ENCODE results near the gene KIF5A. TPM values are rescaled to one million over a fixed set of nuclear protein-coding genes. Genes with fewer than 3 reads are reported as not detected.
A peak's percentile ranks its signal among the peaks of the same experiment; 100 is the strongest.

The KIF5A gene
- total RNA-seq, 1 donor from 2014 or later = 2.5 TPM

DNA sequence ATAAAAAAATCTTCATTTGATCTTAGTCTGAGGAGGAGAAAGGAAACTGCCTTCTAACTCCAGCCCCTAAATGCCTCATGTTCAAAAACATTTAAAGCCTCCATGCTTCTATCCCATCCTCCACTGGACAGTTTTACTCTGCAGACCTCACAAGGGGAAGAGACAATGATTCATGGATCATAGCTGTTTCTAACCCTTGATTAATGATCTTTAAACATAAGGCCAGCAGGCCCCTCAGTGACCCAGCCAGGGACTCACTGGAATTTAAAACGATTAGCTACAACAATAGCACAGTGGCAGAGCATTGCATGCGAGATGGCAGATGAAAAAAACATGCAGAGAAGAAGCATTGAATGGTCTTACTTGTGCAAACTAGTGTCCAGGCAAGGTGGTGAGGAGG is 8.8 kb upstream of the KIF5A start:
- H3K27ac Mint-ChIP-seq = peak overlapping the region; percentile 86
- H3K9me3 Mint-ChIP-seq (ENCODE audit: low read depth) = no peaks in the 10 kb centered on the region

DNA sequence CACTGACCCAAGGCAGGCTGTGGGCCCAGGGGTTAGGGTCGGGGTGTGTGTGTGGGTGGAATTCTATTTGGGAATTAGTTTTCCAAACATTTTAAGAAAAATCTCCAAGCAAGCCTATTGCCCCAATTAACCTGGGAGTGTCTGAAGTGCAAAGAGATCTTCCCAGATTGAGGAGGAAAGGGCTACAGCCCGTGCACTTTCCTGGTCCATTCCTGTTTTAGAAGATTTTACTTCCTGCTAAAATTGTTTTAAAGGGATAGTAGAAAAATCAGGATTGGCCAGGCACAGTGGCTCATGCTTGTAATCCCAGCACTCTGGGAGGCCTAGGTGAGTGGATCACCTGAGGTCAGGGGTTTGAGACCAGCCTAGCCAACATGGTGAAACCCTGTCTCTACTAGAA is 8.1 kb upstream of the KIF5A start:
- TF ChIP-seq, protein P1, sequence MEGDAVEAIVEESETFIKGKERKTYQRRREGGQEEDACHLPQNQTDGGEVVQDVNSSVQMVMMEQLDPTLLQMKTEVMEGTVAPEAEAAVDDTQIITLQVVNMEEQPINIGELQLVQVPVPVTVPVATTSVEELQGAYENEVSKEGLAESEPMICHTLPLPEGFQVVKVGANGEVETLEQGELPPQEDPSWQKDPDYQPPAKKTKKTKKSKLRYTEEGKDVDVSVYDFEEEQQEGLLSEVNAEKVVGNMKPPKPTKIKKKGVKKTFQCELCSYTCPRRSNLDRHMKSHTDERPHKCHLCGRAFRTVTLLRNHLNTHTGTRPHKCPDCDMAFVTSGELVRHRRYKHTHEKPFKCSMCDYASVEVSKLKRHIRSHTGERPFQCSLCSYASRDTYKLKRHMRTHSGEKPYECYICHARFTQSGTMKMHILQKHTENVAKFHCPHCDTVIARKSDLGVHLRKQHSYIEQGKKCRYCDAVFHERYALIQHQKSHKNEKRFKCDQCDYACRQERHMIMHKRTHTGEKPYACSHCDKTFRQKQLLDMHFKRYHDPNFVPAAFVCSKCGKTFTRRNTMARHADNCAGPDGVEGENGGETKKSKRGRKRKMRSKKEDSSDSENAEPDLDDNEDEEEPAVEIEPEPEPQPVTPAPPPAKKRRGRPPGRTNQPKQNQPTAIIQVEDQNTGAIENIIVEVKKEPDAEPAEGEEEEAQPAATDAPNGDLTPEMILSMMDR (IDR thresholded peaks at IDR 0.05; ENCODE audit: unreplicated experiment) = no peak
- Mint-ChIP-seq H3K36me3 (ENCODE audit: insufficient read depth) (peaks cover 11% of the 10 kb centered on the region), H3K9me3 (ENCODE audit: low read depth) (no peaks in the 10 kb centered on the region), H3K4me3 (ENCODE audit: low read depth) (no peak overlapping the region), H3K4me1 (ENCODE audit: low read depth) (peaks cover 23% of the 10 kb centered on the region), H3K27me3 (no peaks in the 10 kb centered on the region), H3K27ac (no peak overlapping the region)
- no peak for DNase-seq (ENCODE audit: low spot score, unreplicated experiment)

More for the DNA sequence above, 8.8 kb upstream of the KIF5A start:
- Mint-ChIP-seq H3K4me1 (ENCODE audit: low read depth) (peaks cover 25% of the 10 kb centered on the region), H3K4me3 (ENCODE audit: low read depth) (peak overlapping the region; percentile 40), H3K36me3 (ENCODE audit: insufficient read depth) (peaks cover 13% of the 10 kb centered on the region), H3K27me3 (no peaks in the 10 kb centered on the region)
- TF ChIP-seq, protein P1 (IDR thresholded peaks at IDR 0.05; ENCODE audit: unreplicated experiment) = no peak
- no peak for DNase-seq (ENCODE audit: low spot score, unreplicated experiment)

DNA sequence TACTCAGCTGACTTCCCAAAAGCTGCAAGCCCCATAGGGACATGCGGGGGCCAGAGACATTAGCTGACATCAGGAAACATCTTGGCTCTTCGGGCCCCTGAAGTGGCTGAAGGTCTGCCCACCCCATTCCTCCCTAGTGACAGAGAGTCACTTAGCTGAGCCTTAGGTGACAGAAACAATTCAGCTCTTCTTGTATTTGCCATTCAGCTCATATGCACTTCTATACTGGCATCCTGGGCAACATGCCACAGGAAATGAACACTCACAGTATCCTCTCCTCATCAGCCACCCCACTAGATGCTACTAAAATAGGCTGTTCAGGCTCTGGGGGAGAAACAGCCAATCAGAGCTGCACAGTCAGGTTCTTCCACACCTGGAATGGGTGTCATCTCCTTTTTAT is 6.3 kb upstream of the KIF5A start:
- H3K27ac Mint-ChIP-seq = no peak overlapping the region
- peaks cover 26% of the 10 kb centered on the region for H3K4me1 Mint-ChIP-seq (ENCODE audit: low read depth)

DNA sequence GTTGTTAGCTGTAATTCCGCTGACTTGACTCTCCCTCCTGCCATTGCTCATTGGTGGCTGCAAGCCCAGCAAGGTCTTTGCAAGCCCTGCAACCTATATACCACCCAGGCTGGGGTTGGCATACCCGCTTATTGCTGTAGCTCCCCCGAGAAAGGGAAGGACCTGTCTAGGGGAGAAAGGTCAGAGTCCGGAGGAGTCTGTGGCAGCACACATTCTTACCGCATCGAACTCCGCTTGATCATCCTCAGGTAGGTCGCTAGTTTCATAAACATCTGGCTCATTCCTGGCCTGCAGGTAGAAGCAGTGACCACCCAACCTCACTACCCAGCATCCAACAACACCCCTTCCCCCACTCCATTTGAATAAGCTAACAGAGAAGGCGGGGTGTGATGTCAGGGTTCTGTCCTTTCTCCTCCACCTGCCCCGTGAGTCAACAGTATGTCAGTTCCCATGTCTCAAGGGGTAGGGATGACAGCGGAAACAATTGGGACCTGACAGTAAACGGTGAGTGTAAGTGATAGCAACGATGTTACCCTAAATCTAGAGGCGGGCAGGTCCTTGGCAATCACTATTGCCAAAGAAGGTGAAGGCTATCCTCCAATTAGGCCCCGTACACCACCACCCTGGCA is 3.9 kb upstream of the KIF5A start:
- H3K4me1 Mint-ChIP-seq (ENCODE audit: low read depth) = peaks cover 23% of the 10 kb centered on the region
- peak overlapping the region; percentile 92 for H3K4me3 Mint-ChIP-seq (ENCODE audit: low read depth)
- H3K36me3 Mint-ChIP-seq (ENCODE audit: insufficient read depth) = peaks cover 3% of the 10 kb centered on the region
- H3K9me3 Mint-ChIP-seq (ENCODE audit: low read depth) = no peaks in the 10 kb centered on the region
- no peak for DNase-seq (ENCODE audit: low spot score, unreplicated experiment)
- peak overlapping the region; percentile 96 for H3K27ac Mint-ChIP-seq
- TF ChIP-seq, protein P1 (IDR thresholded peaks at IDR 0.05; ENCODE audit: unreplicated experiment) = no peak
- H3K27me3 Mint-ChIP-seq = peaks cover 36% of the 10 kb centered on the region

More for the DNA sequence above, 6.3 kb upstream of the KIF5A start:
- H3K9me3 Mint-ChIP-seq (ENCODE audit: low read depth) = no peaks in the 10 kb centered on the region
- H3K36me3 Mint-ChIP-seq (ENCODE audit: insufficient read depth) = peaks cover 9% of the 10 kb centered on the region
- H3K4me3 Mint-ChIP-seq (ENCODE audit: low read depth) = no peak overlapping the region
- no peak for DNase-seq (ENCODE audit: low spot score, unreplicated experiment)
- TF ChIP-seq, protein P1 (IDR thresholded peaks at IDR 0.05; ENCODE audit: unreplicated experiment) = no peak
- peaks cover 15% of the 10 kb centered on the region for H3K27me3 Mint-ChIP-seq

DNA sequence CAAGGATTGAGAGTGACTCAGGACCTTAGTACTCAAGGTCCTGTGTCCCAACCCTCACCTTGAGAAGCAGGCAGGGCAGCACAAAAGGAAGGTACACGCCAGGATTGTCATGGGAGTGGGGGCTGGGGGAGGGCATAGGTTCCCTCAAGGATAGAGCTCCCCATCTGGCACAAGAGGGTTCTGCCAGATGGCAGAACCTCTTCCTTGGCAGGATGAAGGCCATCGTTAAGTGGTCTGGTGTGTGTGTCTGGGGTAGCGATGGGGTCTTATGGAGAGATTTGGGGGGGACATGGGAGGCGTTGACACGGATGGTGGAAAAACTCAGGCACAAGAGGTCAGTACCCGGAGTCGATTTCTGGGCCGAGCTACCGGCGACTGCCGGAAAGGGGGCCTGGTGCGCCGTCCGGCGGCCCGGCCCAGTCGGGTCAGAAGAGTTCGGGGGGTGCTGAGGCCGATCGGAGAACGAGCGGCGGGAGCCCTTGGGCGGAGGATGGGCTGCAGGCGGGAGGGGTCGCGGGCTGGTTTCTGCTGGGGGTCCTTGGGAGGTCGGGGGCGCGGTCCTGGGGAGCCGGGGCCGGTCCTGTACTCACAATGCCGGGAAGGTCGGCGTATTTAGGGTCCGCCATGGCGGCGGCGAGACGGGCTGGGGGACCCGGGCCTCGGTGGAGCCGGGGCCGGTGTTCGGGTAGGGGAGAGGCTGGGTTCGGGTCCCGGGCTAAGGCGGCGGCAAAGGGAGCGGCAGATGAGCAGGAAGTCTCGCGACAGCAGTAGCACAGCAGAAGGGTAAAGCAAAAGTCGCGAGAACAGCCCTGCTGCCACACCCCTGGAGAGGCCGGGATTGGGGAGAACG is 3.2 kb upstream of the KIF5A start, which contains the start of gene DCTN2:
Gene DCTN2, minus strand, starts transcription at position 755 of the 850 bp plus-strand sequence. Its CDS starts 129 bp downstream, at position 626.
- Mint-ChIP-seq H3K27me3 (peaks cover 43% of the 10 kb centered on the region), H3K4me1 (ENCODE audit: low read depth) (peaks cover 18% of the 10 kb centered on the region), H3K36me3 (ENCODE audit: insufficient read depth) (no peaks in the 10 kb centered on the region), H3K9me3 (ENCODE audit: low read depth) (no peaks in the 10 kb centered on the region), H3K27ac (peak within 1 kb of the TSS; percentile 96), H3K4me3 (ENCODE audit: low read depth) (peak within 1 kb of the TSS; percentile 92)
- TF ChIP-seq, protein P1 (IDR thresholded peaks at IDR 0.05; ENCODE audit: unreplicated experiment) = peak; percentile 6
- DNase-seq (ENCODE audit: low spot score, unreplicated experiment) = peak; percentile 88

Data from progenitor cell of endocrine pancreas (in vitro differentiated cells).